ENCODE data around the gene CARD18.

DNA sequence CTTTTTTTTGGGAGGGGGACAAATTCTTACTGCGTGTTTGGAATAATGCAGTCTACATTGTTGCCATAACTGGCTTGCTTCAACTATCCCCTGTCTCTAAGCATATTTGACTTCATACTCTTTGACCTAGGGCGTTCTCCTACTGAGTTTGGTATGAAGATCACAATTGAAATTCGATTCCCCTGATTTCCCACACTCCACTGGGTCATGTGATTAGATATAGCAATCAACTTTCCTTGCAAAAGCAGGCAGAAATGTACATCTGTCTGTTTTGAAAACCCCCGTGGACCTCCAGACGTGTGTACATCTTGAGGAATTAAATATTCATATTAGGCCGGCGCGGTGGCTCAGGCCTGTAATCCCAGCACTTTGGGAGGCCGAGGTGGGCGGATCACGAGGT is 13.8 kb upstream of the CARD18 start:
- TF ChIP-seq SP1 (IDR thresholded peaks at IDR 0.05) = no peak
- TF ChIP-seq ELF4 (IDR thresholded peaks at IDR 0.05) = no peak
- no peak for TF ChIP-seq ARNT (IDR thresholded peaks at IDR 0.05)
- no peak for TF ChIP-seq FOXM1 (IDR thresholded peaks at IDR 0.05; ENCODE audit: borderline replicate concordance)
- TF ChIP-seq CTBP1 (IDR thresholded peaks at IDR 0.05; ENCODE audit: borderline replicate concordance) = no peak
- TF ChIP-seq FOXK2 (IDR thresholded peaks at IDR 0.05) = no peak
- TF ChIP-seq BHLHE40 (IDR thresholded peaks at IDR 0.05; ENCODE audit: borderline replicate concordance) = no peak
- no peak for TF ChIP-seq FOXA1 (IDR thresholded peaks at IDR 0.05)

Measured in HEK293T (cell line).